WTC11 (cell line): ENCODE measurements around the gene CSNK2A1.

Experiments
- CTCF ChIP-seq: fragments of 200-600 bp; IDR thresholded peaks from 2 replicates; pipeline ENCODE4 v1.8.0; 2022; ENCODE audit warnings: antibody characterized with exemption
- NFYB ChIP-seq: sonication (generic); formaldehyde crosslinking; conservative IDR thresholded peaks from 2 replicates; pipeline ENCODE4 v1.8.0; 2022; ENCODE audit warnings: low read depth, missing genetic modification reagents
- NR3C1 ChIP-seq: sonication (generic); formaldehyde crosslinking; conservative IDR thresholded peaks from 2 replicates; pipeline ENCODE4 v1.8.1; 2023; ENCODE audit warnings: low read depth, mild to moderate bottlenecking, missing genetic modification reagents
- SMAD3 ChIP-seq: sonication (generic); formaldehyde crosslinking; IDR thresholded peaks from 2 replicates; pipeline ENCODE4 v1.8.0; 2022; ENCODE audit warnings: missing genetic modification reagents, mild to moderate bottlenecking, borderline replicate concordance
- ZNF317 ChIP-seq: sonication (generic); formaldehyde crosslinking; IDR thresholded peaks from 2 replicates; pipeline ENCODE4 v1.8.1; 2023; ENCODE audit warnings: low read depth, mild to moderate bottlenecking, moderate library complexity, missing genetic modification reagents, borderline replicate concordance

GRCh38 chr20:558117-558516 is 14.5 kb upstream of the CSNK2A1 start:
- TF ChIP-seq ZNF317 (CRISPR knock-in tag): no peak
- TF ChIP-seq NFYB: no peak
- no peak for TF ChIP-seq NR3C1 (CRISPR knock-in tag)
- TF ChIP-seq CTCF: no peak
- no peak for TF ChIP-seq SMAD3 (CRISPR knock-in tag)
